Mesendoderm (in vitro differentiated cells): ENCODE measurements around the gene EXOC3L2.
"Not testable (repeated sequence)": the region's sequence is repeated elsewhere in the genome, so short reads cannot be mapped to it uniquely, and the experiment has no call there.

Source experiments
- DNase-seq: peaks from one replicate; pipeline ENCODE4 v3.0.0; 2013
- H2AK5ac ChIP-seq: 2 replicates; pipeline ENCODE4 v1.6.1; 2013; ENCODE audit warnings: low read length, inconsistent platforms
- H2BK120ac ChIP-seq: 2 replicates; pipeline ENCODE4 v1.6.1; 2013; ENCODE audit warnings: low read depth, mild to moderate bottlenecking, low read length, moderate library complexity, mixed read lengths
- H2BK15ac ChIP-seq: replicated peaks from 2 replicates; pipeline ENCODE4 v1.6.1; 2013; ENCODE audit warnings: low read depth, mild to moderate bottlenecking, moderate library complexity
- H2BK5ac ChIP-seq: 2 replicates; pipeline ENCODE4 v1.6.1; 2013; ENCODE audit warnings: low read length, inconsistent platforms
- H3K18ac ChIP-seq: 2 replicates; pipeline ENCODE4 v1.6.1; 2013; ENCODE audit warnings: mild to moderate bottlenecking, low read length, mixed read lengths
- H3K23ac ChIP-seq: one replicate; pipeline ENCODE4 v1.6.1; 2013; ENCODE audit warnings: low read length
- H3K27ac ChIP-seq: 2 replicates; pipeline ENCODE4 v1.5.1; 2013; ENCODE audit warnings: low read depth, mild to moderate bottlenecking, inconsistent platforms, low read length, moderate library complexity
- H3K27me3 ChIP-seq: 2 replicates; pipeline ENCODE4 v1.6.1; 2013; ENCODE audit warnings: low read length, control low read depth, mild to moderate bottlenecking, inconsistent platforms; ENCODE audit not compliant: insufficient read depth, poor library complexity
- H3K36me3 ChIP-seq: 2 replicates; pipeline ENCODE4 v1.6.1; 2013; ENCODE audit warnings: low read length, inconsistent platforms; ENCODE audit not compliant: control insufficient read depth, insufficient read depth
- H3K4ac ChIP-seq: one replicate; pipeline ENCODE4 v1.6.1; 2013; ENCODE audit warnings: low read depth, mild to moderate bottlenecking, low read length, moderate library complexity
- H3K4me1 ChIP-seq: 2 replicates; pipeline ENCODE4 v1.6.1; 2013; ENCODE audit warnings: low read depth, low read length, inconsistent platforms; ENCODE audit not compliant: control insufficient read depth
- H3K4me2 ChIP-seq: 2 replicates; pipeline ENCODE4 v1.6.1; 2013; ENCODE audit warnings: low read length
- H3K4me3 ChIP-seq: 2 replicates; pipeline ENCODE4 v1.5.1; 2013; ENCODE audit warnings: mild to moderate bottlenecking, low read length
- H3K56ac ChIP-seq: one replicate; pipeline ENCODE4 v1.6.1; 2013; ENCODE audit warnings: low read length
- H3K79me1 ChIP-seq: 2 replicates; pipeline ENCODE4 v1.6.1; 2013; ENCODE audit warnings: low read length, inconsistent platforms
- H3K79me2 ChIP-seq: 2 replicates; pipeline ENCODE4 v1.6.1; 2013; ENCODE audit warnings: mild to moderate bottlenecking, low read length; ENCODE audit not compliant: control insufficient read depth, insufficient read depth
- H3K9ac ChIP-seq: 2 replicates; pipeline ENCODE4 v1.6.1; 2013; ENCODE audit warnings: low read length, inconsistent platforms
- H4K5ac ChIP-seq: one replicate; pipeline ENCODE4 v1.6.1; 2013; ENCODE audit warnings: low read length
- H4K8ac ChIP-seq: one replicate; pipeline ENCODE4 v1.6.1; 2013; ENCODE audit warnings: low read depth, mild to moderate bottlenecking, control low read depth, low read length, moderate library complexity
- WGBS: extraction: QIAGEN DNeasy Blood & Tissue Kit; methylation state at CpG from one replicate; pipeline ENCODE4 v1.1.7; 2013; ENCODE audit warnings: low lambda C conversion rate, missing lambda C conversion rate; ENCODE audit not compliant: insufficient coverage; ENCODE audit errors: extremely low coverage; 5-methylcytosine and 5-hydroxymethylcytosine counted together

EXOC3L2 gene

DNA sequence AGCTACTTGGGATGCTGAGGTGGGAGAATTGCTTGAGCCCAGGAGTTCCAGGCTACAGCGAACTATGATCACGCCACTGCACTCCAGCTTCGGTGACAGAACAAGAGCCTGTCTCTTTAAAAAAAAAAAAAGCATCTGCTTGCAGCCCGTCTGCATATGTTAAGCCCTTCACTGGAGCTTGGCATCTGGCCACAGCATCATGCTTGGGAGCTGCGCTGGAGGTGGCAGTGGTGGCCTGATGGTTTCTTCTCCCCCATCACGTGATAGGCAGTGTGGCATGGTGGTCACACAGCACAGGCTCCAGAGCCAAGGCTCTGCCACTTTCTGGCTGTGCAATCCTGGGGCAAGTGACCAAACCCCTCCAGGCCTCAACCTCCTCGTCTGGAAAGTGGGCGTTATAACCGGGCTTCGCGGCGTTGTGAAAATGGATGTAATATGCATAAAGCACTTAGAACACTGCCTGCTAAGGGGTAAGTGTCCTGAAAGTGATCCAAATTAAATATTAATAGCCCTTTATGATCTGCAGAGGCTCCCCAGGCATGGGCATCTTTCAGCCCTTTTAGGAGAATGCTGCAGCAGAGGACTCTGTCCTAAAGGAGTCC, 30.3 kb upstream of the EXOC3L2 start:
- H3K4ac ChIP-seq: no peak overlapping the region
- no peak overlapping the region for H3K56ac ChIP-seq
- no peak overlapping the region for H2BK5ac ChIP-seq
- WGBS: no CpG with 5 or more reads among the region's 12 CpGs
- no peak overlapping the region for H2BK15ac ChIP-seq
- H3K9ac ChIP-seq: no peak overlapping the region
- no peaks in the 10 kb centered on the region for H3K4me1 ChIP-seq
- H2AK5ac ChIP-seq: no peak overlapping the region
- no peak overlapping the region for H3K18ac ChIP-seq
- no peaks in the 10 kb centered on the region for H3K79me1 ChIP-seq
- H3K36me3 ChIP-seq: peaks cover 1% of the 10 kb centered on the region
- H3K27ac ChIP-seq: no peak overlapping the region
- H3K27me3 ChIP-seq: no peaks in the 10 kb centered on the region
- no peak for DNase-seq
- H3K79me2 ChIP-seq: no peaks in the 10 kb centered on the region
- H3K4me2 ChIP-seq: no peak overlapping the region
- H4K8ac ChIP-seq: no peak overlapping the region
- no peak overlapping the region for H3K4me3 ChIP-seq
- H2BK120ac ChIP-seq: no peak overlapping the region
- no peak overlapping the region for H3K23ac ChIP-seq
- H4K5ac ChIP-seq: no peak overlapping the region

DNA sequence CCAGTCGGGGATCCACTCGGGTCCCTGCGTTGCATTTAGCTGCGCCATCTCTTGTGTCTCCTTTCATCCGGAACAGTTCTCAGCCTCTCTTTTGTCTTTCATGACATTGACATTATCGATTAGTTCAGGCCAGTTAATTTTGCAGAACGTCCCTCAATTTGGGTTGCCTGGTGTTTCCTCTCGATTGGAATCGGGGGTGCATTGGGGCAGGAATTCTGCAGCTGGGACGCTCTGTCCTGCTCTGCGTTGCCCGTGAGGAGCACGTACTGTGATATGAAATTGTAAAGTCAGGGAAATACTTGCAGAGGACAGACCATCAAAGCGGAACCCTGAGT, 28.3 kb upstream of the EXOC3L2 start:
- no peak overlapping the region for H2AK5ac ChIP-seq
- no peak overlapping the region for H3K9ac ChIP-seq
- WGBS: no CpG with 5 or more reads among the region's 14 CpGs
- no peak overlapping the region for H3K4me2 ChIP-seq
- H3K18ac ChIP-seq: no peak overlapping the region
- no peaks in the 10 kb centered on the region for H3K4me1 ChIP-seq
- H3K56ac ChIP-seq: no peak overlapping the region
- no peak for DNase-seq
- H2BK5ac ChIP-seq: no peak overlapping the region
- no peak overlapping the region for H4K8ac ChIP-seq
- no peak overlapping the region for H3K4me3 ChIP-seq
- no peaks in the 10 kb centered on the region for H3K27me3 ChIP-seq
- peaks cover 1% of the 10 kb centered on the region for H3K36me3 ChIP-seq
- H4K5ac ChIP-seq: no peak overlapping the region
- no peaks in the 10 kb centered on the region for H3K79me2 ChIP-seq
- no peaks in the 10 kb centered on the region for H3K79me1 ChIP-seq
- H3K27ac ChIP-seq: no peak overlapping the region
- no peak overlapping the region for H2BK15ac ChIP-seq
- H3K4ac ChIP-seq: no peak overlapping the region
- H2BK120ac ChIP-seq: no peak overlapping the region
- H3K23ac ChIP-seq: no peak overlapping the region

- Histone ChIP-seq H3K4me2 (no peak overlapping the region), H2AK5ac (no peak overlapping the region), H3K18ac (no peak overlapping the region), H3K36me3 (peaks cover 1% of the 10 kb centered on the region), H3K79me2 (no peaks in the 10 kb centered on the region), H3K27me3 (no peaks in the 10 kb centered on the region), H3K79me1 (no peaks in the 10 kb centered on the region), H4K8ac (no peak overlapping the region), H3K4me1 (no peaks in the 10 kb centered on the region), H3K4me3 (no peak overlapping the region), H3K56ac (no peak overlapping the region), H3K4ac (no peak overlapping the region), H2BK15ac (no peak overlapping the region), H3K9ac (no peak overlapping the region), H4K5ac (no peak overlapping the region), H2BK120ac (no peak overlapping the region), H3K23ac (no peak overlapping the region), H3K27ac (no peak overlapping the region), H2BK5ac (no peak overlapping the region)
- no peak for DNase-seq
- no CpG with 5 or more reads among the region's 7 CpGs for WGBS
Measured at GRCh38 chr19:45271735-45272108, 26.5 kb upstream of the EXOC3L2 start.

- no peak overlapping the region for H2AK5ac ChIP-seq
- H3K4ac ChIP-seq: no peak overlapping the region
- H3K4me3 ChIP-seq: no peak overlapping the region
- DNase-seq: no peak
- H2BK120ac ChIP-seq: no peak overlapping the region
- no peak overlapping the region for H2BK15ac ChIP-seq
- no peak overlapping the region for H4K8ac ChIP-seq
- no peak overlapping the region for H3K23ac ChIP-seq
- no peak overlapping the region for H3K27ac ChIP-seq
- H3K36me3 ChIP-seq: peaks cover 1% of the 10 kb centered on the region
- no peak overlapping the region for H3K9ac ChIP-seq
- no peaks in the 10 kb centered on the region for H3K27me3 ChIP-seq
- H3K4me2 ChIP-seq: no peak overlapping the region
- no peaks in the 10 kb centered on the region for H3K79me1 ChIP-seq
- no peaks in the 10 kb centered on the region for H3K4me1 ChIP-seq
- no peak overlapping the region for H3K56ac ChIP-seq
- no peaks in the 10 kb centered on the region for H3K79me2 ChIP-seq
- H4K5ac ChIP-seq: no peak overlapping the region
- H3K18ac ChIP-seq: no peak overlapping the region
- WGBS: no CpG with 5 or more reads among the region's 21 CpGs
- H2BK5ac ChIP-seq: no peak overlapping the region
Measured at GRCh38 chr19:45271098-45271734, 26.0 kb upstream of the EXOC3L2 start.

DNA sequence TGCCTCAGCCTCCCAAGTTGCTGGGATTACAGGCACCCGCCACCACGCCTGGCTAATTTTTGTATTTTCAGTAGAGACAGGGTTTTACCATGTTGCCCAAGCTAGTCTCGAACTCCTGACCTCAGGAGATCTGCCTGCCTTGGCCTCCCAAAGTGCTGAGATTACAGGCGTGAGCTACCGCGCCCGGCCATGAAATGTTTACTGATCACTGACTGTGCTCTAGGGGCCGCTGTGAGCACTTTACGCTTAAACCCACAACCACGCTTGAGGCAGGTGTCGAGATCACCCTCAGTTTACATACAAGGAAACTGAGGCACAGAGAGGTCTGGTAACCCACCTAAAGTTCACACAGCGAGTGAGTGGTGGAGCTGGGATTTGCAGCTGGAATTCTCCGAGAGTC, 24.7 kb upstream of the EXOC3L2 start:
- H3K36me3 ChIP-seq, H3K27ac ChIP-seq, H2BK15ac ChIP-seq, H3K79me1 ChIP-seq, H3K23ac ChIP-seq, H2BK5ac ChIP-seq, H4K5ac ChIP-seq, H3K79me2 ChIP-seq, H3K4me3 ChIP-seq, H3K4ac ChIP-seq, H3K9ac ChIP-seq, H2AK5ac ChIP-seq, H4K8ac ChIP-seq, H3K56ac ChIP-seq, H2BK120ac ChIP-seq, H3K4me2 ChIP-seq, H3K18ac ChIP-seq, H3K4me1 ChIP-seq, DNase-seq, H3K27me3 ChIP-seq: not testable (repeated sequence)
- no CpG with 5 or more reads among the region's 13 CpGs for WGBS

GRCh38 chr19:45267296-45267695, 22.1 kb upstream of the EXOC3L2 start:
- Histone ChIP-seq H3K18ac (no peak overlapping the region), H3K27ac (no peak overlapping the region), H4K5ac (no peak overlapping the region), H2BK15ac (no peak overlapping the region), H2AK5ac (no peak overlapping the region), H3K56ac (no peak overlapping the region), H3K23ac (no peak overlapping the region), H3K79me2 (no peaks in the 10 kb centered on the region), H2BK5ac (no peak overlapping the region), H3K9ac (no peak overlapping the region), H2BK120ac (no peak overlapping the region), H3K4ac (no peak overlapping the region), H3K4me2 (no peak overlapping the region), H3K4me3 (no peak overlapping the region), H3K36me3 (no peaks in the 10 kb centered on the region), H3K27me3 (no peaks in the 10 kb centered on the region), H4K8ac (no peak overlapping the region), H3K79me1 (no peaks in the 10 kb centered on the region), H3K4me1 (no peaks in the 10 kb centered on the region)
- WGBS: no CpG with 5 or more reads among the region's 12 CpGs
- no peak for DNase-seq
